Prostate gland (tissue), 2 donors: Measurements from ENCODE around the gene LRRC46. TPM values are rescaled to one million over a fixed set of nuclear protein-coding genes. Genes with fewer than 3 reads are reported as not detected.
A peak's percentile ranks its signal among the peaks of the same experiment; 100 is the strongest.

Experiments
- DNase-seq: peaks from one replicate; pipeline ENCODE4 v3.0.0-alpha.2; 2019; ENCODE audit warnings: low spot score
- H3K27ac ChIP-seq, 2 donors: fragments of 200-600 bp; sonication (generic); 2 replicates each; pipeline ENCODE4 v1.5.1; 2017 to 2019
- H3K27me3 ChIP-seq: fragments of 200-600 bp; sonication (generic); replicated peaks from 2 replicates; pipeline ENCODE4 v1.5.1; 2019; ENCODE audit not compliant: insufficient read depth
- H3K36me3 ChIP-seq, 2 donors: fragments of 200-600 bp; sonication (generic); 1 replicate in 1 of 2; 2 replicates in 1 of 2; pipeline versions ENCODE4 v1.5.1 to v1.8.1; 2017 to 2019
- H3K4me1 ChIP-seq: fragments of 200-600 bp; sonication (generic); replicated peaks from 2 replicates; pipeline ENCODE4 v1.5.1; 2019
- H3K4me3 ChIP-seq, 2 donors: fragments of 200-600 bp; sonication (generic); 2 replicates each; pipeline ENCODE4 v1.5.1; 2017 to 2019
- H3K9me3 ChIP-seq: fragments of 200-600 bp; sonication (generic); 2 replicates; pipeline ENCODE4 v1.5.1; 2017
- POLR2A ChIP-seq: fragments of 450-650 bp; IDR thresholded peaks from one replicate; pipeline ENCODE4 v1.6.1; 2016; ENCODE audit warnings: antibody characterized with exemption, mild to moderate bottlenecking
- POLR2AphosphoS5 ChIP-seq: sonication (generic); formaldehyde crosslinking; IDR thresholded peaks from one replicate; pipeline ENCODE4 v1.6.1; 2017; ENCODE audit warnings: antibody characterized with exemption
- WGBS: methylation state at CpG from one replicate; pipeline ENCODE4 v1.1.5; 2018; 5-methylcytosine and 5-hydroxymethylcytosine counted together
- intact Hi-C: fragments of 100-400 bp; cut with DNase I; formaldehyde crosslinking; loops from one replicate; pipeline ENCODE4 v1.14.2; 2022
- total RNA-seq, 2 donors: library from RNA; depleted of rRNA; stranded (reverse); fragments of >200 nt; gene quantifications; one replicate each; pipeline ENCODE4 v1.1.0, GENCODE V29; 2016
- TF ChIP-seq, protein P1 (sequence below), 4 experiments: fragments of 200-600 bp in 2 of 4; fragments of 450-650 bp in 2 of 4; sonication (generic) in 2 of 4; IDR thresholded peaks; 1 replicate in 3 of 4; 2 replicates in 1 of 4; pipeline ENCODE4 v1.5.1; 2016 to 2019; ENCODE audit warnings: antibody characterized with exemption in 4 of 4, mild to moderate bottlenecking in 2 of 4, moderate library complexity in 2 of 4

LRRC46 gene
- total RNA-seq, 2 donors from 2014 or later, result 1.1 to 4.9 TPM

DNA sequence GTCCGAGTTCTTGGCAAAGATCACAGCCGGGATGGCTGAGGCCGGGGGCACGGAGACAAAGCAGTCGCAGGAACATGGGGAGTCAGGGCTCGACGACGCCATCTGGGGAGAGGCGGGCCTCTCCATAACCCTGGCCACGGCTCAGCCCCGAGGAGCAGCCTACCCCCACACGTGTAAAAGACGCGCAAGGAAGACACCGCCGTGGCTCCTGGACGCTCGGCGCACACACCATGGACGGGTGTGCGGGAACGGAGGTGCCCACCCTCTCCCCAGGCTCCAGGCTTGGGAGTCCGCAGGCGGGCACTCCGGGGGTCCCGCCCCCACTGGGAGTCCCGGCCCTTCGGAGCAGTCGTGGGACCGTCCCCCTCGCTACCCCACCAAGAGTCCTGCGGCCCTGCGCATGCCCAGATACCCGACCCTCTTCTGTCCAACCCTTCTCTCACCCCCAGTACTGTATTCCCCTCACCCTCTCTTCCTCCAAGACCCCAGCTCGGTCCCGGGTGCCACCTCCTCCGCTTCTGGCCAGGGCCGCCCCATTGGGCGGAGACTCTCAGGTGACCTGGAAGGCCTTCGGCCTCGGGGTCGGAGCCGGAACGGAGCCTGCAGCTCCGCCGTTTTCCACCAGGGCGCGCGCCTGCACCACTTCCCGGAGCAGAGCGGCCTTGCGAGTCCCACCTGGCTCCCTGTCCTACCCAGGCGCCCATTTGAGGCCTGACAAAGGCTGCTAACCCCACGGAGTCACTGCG is 9.4 kb downstream of the LRRC46 start, which contains the start of gene SCRN2:
Gene SCRN2 (minus strand): TSS at position 532 of the 746 bp plus-strand sequence. CDS start 430 bp downstream, at position 102.
- no peaks in the 10 kb centered on the region for H3K9me3 ChIP-seq
- peak; percentile 83 for DNase-seq
- H3K27ac ChIP-seq, result peak within 1 kb of the TSS; percentile 70 to 80
- TF ChIP-seq, protein P1, sequence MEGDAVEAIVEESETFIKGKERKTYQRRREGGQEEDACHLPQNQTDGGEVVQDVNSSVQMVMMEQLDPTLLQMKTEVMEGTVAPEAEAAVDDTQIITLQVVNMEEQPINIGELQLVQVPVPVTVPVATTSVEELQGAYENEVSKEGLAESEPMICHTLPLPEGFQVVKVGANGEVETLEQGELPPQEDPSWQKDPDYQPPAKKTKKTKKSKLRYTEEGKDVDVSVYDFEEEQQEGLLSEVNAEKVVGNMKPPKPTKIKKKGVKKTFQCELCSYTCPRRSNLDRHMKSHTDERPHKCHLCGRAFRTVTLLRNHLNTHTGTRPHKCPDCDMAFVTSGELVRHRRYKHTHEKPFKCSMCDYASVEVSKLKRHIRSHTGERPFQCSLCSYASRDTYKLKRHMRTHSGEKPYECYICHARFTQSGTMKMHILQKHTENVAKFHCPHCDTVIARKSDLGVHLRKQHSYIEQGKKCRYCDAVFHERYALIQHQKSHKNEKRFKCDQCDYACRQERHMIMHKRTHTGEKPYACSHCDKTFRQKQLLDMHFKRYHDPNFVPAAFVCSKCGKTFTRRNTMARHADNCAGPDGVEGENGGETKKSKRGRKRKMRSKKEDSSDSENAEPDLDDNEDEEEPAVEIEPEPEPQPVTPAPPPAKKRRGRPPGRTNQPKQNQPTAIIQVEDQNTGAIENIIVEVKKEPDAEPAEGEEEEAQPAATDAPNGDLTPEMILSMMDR (IDR thresholded peaks at IDR 0.05), result peak; percentile 85 to 99 (median 94)
- no peak for TF ChIP-seq POLR2A
- peak; percentile 65 for TF ChIP-seq POLR2AphosphoS5
- intact Hi-C loops, result loop anchor here (1.0 to 10.0 kb wide), 2 partner anchors 49 to 1354 kb away; no protein-coding TSS in a partner anchor
- H3K36me3 ChIP-seq, result no peaks in the 10 kb centered on the region
- peak within 1 kb of the TSS; percentile 73 to 76 for H3K4me3 ChIP-seq
- H3K27me3 ChIP-seq, result no peaks in the 10 kb centered on the region
- WGBS, result under 1% methylated on average over 55 of the region's 55 CpGs
- H3K4me1 ChIP-seq, result peaks cover 7% of the 10 kb centered on the region

DNA sequence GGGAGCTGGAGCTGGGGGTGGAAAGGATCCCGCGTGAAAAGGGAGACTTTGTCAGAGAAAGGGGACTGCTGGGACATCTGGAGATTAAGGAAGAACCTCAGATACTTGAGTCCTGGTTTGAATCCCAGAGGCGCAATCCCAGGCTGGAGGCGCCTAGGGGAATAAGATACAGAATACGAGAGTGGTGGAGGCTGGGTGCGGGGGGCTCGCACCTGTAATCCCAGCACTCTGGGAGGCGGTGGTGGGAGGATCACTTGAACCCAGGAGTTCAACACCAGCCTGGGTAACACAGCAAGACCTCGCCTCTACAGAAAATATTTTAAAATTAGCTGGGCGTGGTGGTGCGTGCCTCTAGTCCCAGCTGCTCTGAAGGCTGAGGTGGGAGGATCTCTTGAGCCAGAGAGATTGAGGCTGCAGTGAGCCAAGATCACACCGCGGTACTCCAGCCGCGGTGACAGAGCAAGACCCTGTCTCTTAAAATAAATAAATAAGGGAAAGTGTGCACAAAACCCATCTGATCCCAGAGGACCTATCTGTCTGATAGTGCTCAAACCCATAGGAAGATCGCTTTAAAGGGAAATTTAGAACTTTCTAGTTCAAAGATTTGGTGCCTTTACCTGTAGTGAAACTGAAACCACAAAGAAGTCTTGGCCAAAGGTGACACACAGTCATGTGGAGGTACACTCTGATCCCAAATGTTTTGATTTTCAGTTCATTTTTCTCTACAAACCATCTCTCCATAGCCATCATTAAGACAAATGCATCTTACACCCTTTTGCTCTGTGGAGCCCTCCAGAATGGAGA is 10.2 kb downstream of the LRRC46 start:
- Histone ChIP-seq H3K27ac (peak overlapping the region; percentile 70 to 80), H3K9me3 (no peaks in the 10 kb centered on the region), H3K36me3 (no peaks in the 10 kb centered on the region), H3K4me3 (peak overlapping the region in 1 of 2 donors; percentile 76), H3K4me1 (peaks cover 7% of the 10 kb centered on the region), H3K27me3 (no peaks in the 10 kb centered on the region)
- TF ChIP-seq POLR2A (no peak), POLR2AphosphoS5 (no peak)
- TF ChIP-seq, protein P1 (IDR thresholded peaks at IDR 0.05), result no peak
- 61% methylated on average over 16 of the region's 16 CpGs for WGBS
- intact Hi-C loops, result loop anchor here (1.0 to 10.0 kb wide), 2 partner anchors 49 to 1353 kb away; no protein-coding TSS in a partner anchor
- no peak for DNase-seq

GRCh38 chr17:47843391-47843730 is 11.9 kb downstream of the LRRC46 start:
- peaks cover 7% of the 10 kb centered on the region for H3K4me1 ChIP-seq
- peaks cover 5% of the 10 kb centered on the region for H3K27me3 ChIP-seq
- no peak for TF ChIP-seq POLR2AphosphoS5
- TF ChIP-seq POLR2A, result no peak
- TF ChIP-seq, protein P1 (IDR thresholded peaks at IDR 0.05), result no peak
- H3K36me3 ChIP-seq, result no peaks in the 10 kb centered on the region
- WGBS, result 12% methylated on average over 6 of the region's 6 CpGs
- no peak overlapping the region for H3K27ac ChIP-seq
- no peaks in the 10 kb centered on the region for H3K9me3 ChIP-seq
- H3K4me3 ChIP-seq, result no peak overlapping the region
- intact Hi-C loops, result loop anchor here (10.0 kb wide), 1 partner anchor 1351 kb away; no protein-coding TSS in a partner anchor
- DNase-seq, result no peak

DNA sequence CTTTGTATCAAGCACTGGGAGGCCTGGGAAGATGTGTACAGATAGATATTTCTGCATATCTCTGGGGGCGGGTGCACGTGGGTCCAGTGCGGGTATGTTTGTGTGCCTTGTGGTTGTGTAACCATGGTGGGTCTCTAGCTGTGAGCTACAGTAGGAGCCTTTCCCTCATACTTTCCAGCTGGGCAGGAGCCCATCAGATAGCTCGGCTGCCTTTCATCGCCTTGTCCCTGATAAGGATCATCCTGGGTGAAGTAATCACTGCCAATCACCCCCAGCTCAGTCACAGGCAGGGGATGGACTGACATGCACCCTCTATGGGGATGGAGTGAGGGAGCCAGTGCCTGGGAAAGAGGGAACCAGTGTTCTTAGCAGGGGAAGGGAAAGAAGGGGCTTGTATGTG is 12.8 kb downstream of the LRRC46 start:
- TF ChIP-seq POLR2A (no peak), POLR2AphosphoS5 (no peak)
- TF ChIP-seq, protein P1 (IDR thresholded peaks at IDR 0.05), result no peak
- H3K9me3 ChIP-seq, result no peaks in the 10 kb centered on the region
- no peak overlapping the region for H3K4me3 ChIP-seq
- H3K4me1 ChIP-seq, result peaks cover 7% of the 10 kb centered on the region
- H3K36me3 ChIP-seq, result no peaks in the 10 kb centered on the region
- WGBS, result 43% methylated on average over 5 of the region's 5 CpGs
- DNase-seq, result no peak
- peaks cover 5% of the 10 kb centered on the region for H3K27me3 ChIP-seq
- no peak overlapping the region for H3K27ac ChIP-seq
- intact Hi-C loops, result loop anchor here (10.0 kb wide), 1 partner anchor 1351 kb away; no protein-coding TSS in a partner anchor
